Hepatocyte (in vitro differentiated cells): ENCODE data around the gene MYH11.

ENCODE experiments used
- CTCF ChIP-seq: fragments of 200-600 bp; sonication (generic); IDR thresholded peaks from 2 replicates; pipeline ENCODE4 v1.5.1; 2016; ENCODE audit warnings: antibody characterized with exemption, mild to moderate bottlenecking; ENCODE audit not compliant: poor library complexity
- EZH2 ChIP-seq: fragments of 200-600 bp; sonication (generic); IDR thresholded peaks from 2 replicates; pipeline ENCODE4 v1.6.1; 2016; ENCODE audit warnings: antibody characterized with exemption, mild to moderate bottlenecking, borderline replicate concordance
- EZH2phosphoT487 ChIP-seq: fragments of 200-600 bp; sonication (generic); IDR thresholded peaks from one replicate; pipeline ENCODE4 v1.6.1; 2018; ENCODE audit warnings: antibody characterized with exemption, mild to moderate bottlenecking, low read depth, moderate library complexity; ENCODE audit not compliant: unreplicated experiment, severe bottlenecking

GRCh38 chr16:15866451-15866850 is 9.6 kb upstream of the MYH11 start:
- TF ChIP-seq CTCF (no peak), EZH2 (no peak), EZH2phosphoT487 (no peak)
